WTC11 (cell line): Measurements from ENCODE around the gene HIC1. TPM values are rescaled to one million over a fixed set of nuclear protein-coding genes. Genes with fewer than 3 reads are reported as not detected.

Experiments used
- ATAC-seq: fragments of 200-7000 bp; cut with Tn5 transposase; 2 replicates; pipeline ENCODE4 v1.10.0; 2021; ENCODE audit warnings: mild to moderate bottlenecking, moderate library complexity
- CTCF ChIA-PET: fragments of 300-600 bp; sonication (Branson Sonifier 250); formaldehyde crosslinking; loops from one replicate; lab custom pipeline; 2021; ENCODE audit warnings: antibody characterized with exemption; lab: Charles Lee
- POLR2A ChIA-PET: fragments of 350-600 bp; sonication (Branson Sonifier 250); formaldehyde crosslinking; loops from one replicate; lab custom pipeline; 2021; ENCODE audit warnings: antibody characterized with exemption; lab: Charles Lee
- DNase-seq: peaks from one replicate; pipeline ENCODE4 v3.0.0; 2021; ENCODE audit warnings: low spot score
- H3K27ac Mint-ChIP-seq: 2 replicates; pipeline ENCODE4 v1.8.0; 2021; ENCODE audit warnings: mixed read lengths
- H3K27me3 Mint-ChIP-seq: 2 replicates; pipeline ENCODE4 v1.8.0; 2021; ENCODE audit warnings: low read depth, mild to moderate bottlenecking, moderate library complexity, mixed read lengths
- H3K36me3 Mint-ChIP-seq: 2 replicates; pipeline ENCODE4 v1.8.0; 2021; ENCODE audit warnings: mixed read lengths
- H3K4me1 Mint-ChIP-seq: 2 replicates; pipeline ENCODE4 v1.8.0; 2022; ENCODE audit warnings: mixed read lengths
- H3K4me3 Mint-ChIP-seq: 2 replicates; pipeline ENCODE4 v1.8.0; 2021; ENCODE audit warnings: mild to moderate bottlenecking, moderate library complexity, mixed read lengths
- H3K9me3 Mint-ChIP-seq: 2 replicates; pipeline ENCODE4 v1.8.0; 2021; ENCODE audit warnings: mixed read lengths
- ERG ChIP-seq: fragments of 250-450 bp; sonication (Bioruptor Pico); IDR thresholded peaks from 2 replicates; pipeline ENCODE4 v1.8.0; 2021; ENCODE audit warnings: mild to moderate bottlenecking
- NFYB ChIP-seq: sonication (generic); formaldehyde crosslinking; conservative IDR thresholded peaks from 2 replicates; pipeline ENCODE4 v1.8.0; 2022; ENCODE audit warnings: low read depth, missing genetic modification reagents
- SMAD3 ChIP-seq: sonication (generic); formaldehyde crosslinking; IDR thresholded peaks from 2 replicates; pipeline ENCODE4 v1.8.0; 2022; ENCODE audit warnings: missing genetic modification reagents, mild to moderate bottlenecking, borderline replicate concordance
- SP1 ChIP-seq: sonication (generic); formaldehyde crosslinking; conservative IDR thresholded peaks from 2 replicates; pipeline ENCODE4 v1.8.1; 2022; ENCODE audit warnings: missing genetic modification reagents
- USF2 ChIP-seq: sonication (generic); formaldehyde crosslinking; IDR thresholded peaks from 2 replicates; pipeline ENCODE4 v1.8.1; 2023; ENCODE audit warnings: mild to moderate bottlenecking, missing genetic modification reagents, moderate library complexity
- ZNF425 ChIP-seq: fragments of 250-450 bp; sonication (Bioruptor Pico); conservative IDR thresholded peaks from 2 replicates; pipeline ENCODE4 v1.9.0; 2021; ENCODE audit warnings: mild to moderate bottlenecking
- ZNF532 ChIP-seq: fragments of 250-450 bp; sonication (Bioruptor Pico); IDR thresholded peaks from 2 replicates; pipeline ENCODE4 v1.9.0; 2021; ENCODE audit warnings: mild to moderate bottlenecking, borderline replicate concordance
- ZNF671 ChIP-seq: fragments of 250-450 bp; sonication (Bioruptor Pico); IDR thresholded peaks from 2 replicates; pipeline ENCODE4 v1.8.0; 2021; ENCODE audit warnings: mild to moderate bottlenecking
- ZSCAN18 ChIP-seq: fragments of 250-450 bp; sonication (Bioruptor Pico); IDR thresholded peaks from 2 replicates; pipeline ENCODE4 v2.1.2; 2022; ENCODE audit warnings: mild to moderate bottlenecking, moderate library complexity
- total RNA-seq: library from RNA; stranded (reverse); gene quantifications from 3 replicates; pipeline ENCODE4 v1.2.3, GENCODE V29; 2021
- TF ChIP-seq, protein P1 (sequence below): sonication (generic); formaldehyde crosslinking; IDR thresholded peaks from 2 replicates; pipeline ENCODE4 v1.8.1; 2022; ENCODE audit warnings: mild to moderate bottlenecking, missing genetic modification reagents, moderate library complexity, borderline replicate concordance

Gene HIC1
- total RNA-seq, 1 experiment from 2014 or later, result 0.37 TPM

DNA sequence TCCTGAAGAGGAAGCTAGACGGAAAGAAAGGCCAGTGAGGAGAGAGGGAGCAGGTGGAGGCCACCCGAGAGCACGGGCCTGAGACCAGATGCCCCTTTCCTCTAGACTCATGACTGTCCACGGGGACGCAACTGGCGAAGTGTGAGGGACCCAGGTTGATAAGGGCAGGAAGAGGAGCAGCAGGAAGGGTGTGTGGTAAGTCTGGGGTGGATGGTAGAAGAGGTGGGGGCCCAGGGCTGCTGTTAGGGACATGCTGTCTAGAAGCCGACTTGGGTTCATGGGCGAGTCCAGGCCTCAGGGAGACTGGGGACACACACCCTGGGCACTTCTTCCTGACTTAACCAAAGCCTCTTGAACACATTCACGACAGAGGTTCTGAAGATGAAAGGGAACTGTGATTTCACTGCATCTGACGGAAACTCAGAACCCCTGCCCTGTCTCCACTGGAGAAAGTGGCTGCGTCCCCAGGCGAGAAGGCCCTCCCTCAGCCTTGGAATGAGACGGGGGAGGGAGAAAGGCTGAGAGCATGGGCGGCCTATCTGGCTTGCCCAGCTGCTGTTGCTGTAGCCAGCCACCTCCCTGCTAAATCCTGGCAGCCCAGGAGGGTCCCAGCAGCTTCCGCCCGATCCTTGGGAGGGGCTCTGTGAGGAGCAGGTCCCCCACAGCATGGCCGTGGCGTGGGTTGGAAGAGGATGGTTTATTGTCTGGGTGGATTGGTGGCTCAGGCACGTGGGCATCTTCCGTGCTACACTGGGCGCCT, 6.0 kb downstream of the HIC1 start (continued):
- TF ChIP-seq ZNF425 (CRISPR knock-in tag), result no peak
- no peak for TF ChIP-seq SMAD3 (CRISPR knock-in tag)

DNA sequence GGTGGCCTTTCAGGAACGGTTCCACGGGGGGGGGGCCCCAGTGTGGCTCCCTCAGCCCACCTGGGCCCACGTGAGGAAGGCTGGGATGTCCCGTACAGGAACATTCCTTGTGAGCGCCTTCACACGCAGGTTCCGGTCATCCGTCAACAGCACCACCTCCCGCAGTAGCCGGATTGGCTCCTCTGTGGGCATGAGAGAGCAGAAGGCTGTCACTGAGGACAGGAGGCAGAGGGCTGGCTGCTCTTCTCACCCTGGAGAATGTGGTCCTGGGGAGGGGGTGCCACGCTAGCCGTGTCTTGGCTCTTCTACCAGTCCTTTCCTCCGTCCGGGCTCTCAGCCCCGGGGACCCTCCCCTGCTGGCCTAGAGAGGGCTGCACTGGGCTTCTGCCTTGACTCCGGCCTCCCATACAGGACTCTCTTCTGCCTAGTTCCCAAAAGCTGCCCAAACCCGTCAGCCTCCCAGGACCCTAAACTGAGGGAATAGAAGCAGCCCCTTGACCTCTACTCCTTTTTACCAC, 6.6 kb downstream of the HIC1 start:
- POLR2A ChIA-PET, result no interaction called here
- TF ChIP-seq ZNF671 (CRISPR knock-in tag) (no peak), ERG (CRISPR knock-in tag) (no peak), SP1 (CRISPR knock-in tag) (no peak), NFYB (CRISPR knock-in tag) (no peak), USF2 (no peak)
- TF ChIP-seq, all 79 proteins: peak for 0
- peaks cover 42% of the 10 kb centered on the region for H3K27me3 Mint-ChIP-seq
- H3K27ac Mint-ChIP-seq, result no peak overlapping the region
- DNase-seq (no peak), ATAC-seq (no peak)
- H3K36me3 Mint-ChIP-seq, result peaks cover 3% of the 10 kb centered on the region
- peaks cover 36% of the 10 kb centered on the region for H3K4me1 Mint-ChIP-seq
- H3K9me3 Mint-ChIP-seq, result no peaks in the 10 kb centered on the region
- H3K4me3 Mint-ChIP-seq, result no peak overlapping the region
- CTCF ChIA-PET, result no interaction called here

- H3K27me3 Mint-ChIP-seq, result peaks cover 35% of the 10 kb centered on the region
- no peak for TF ChIP-seq ZNF532 (CRISPR knock-in tag)
- TF ChIP-seq ZSCAN18 (CRISPR knock-in tag), result no peak
- TF ChIP-seq, protein P1, sequence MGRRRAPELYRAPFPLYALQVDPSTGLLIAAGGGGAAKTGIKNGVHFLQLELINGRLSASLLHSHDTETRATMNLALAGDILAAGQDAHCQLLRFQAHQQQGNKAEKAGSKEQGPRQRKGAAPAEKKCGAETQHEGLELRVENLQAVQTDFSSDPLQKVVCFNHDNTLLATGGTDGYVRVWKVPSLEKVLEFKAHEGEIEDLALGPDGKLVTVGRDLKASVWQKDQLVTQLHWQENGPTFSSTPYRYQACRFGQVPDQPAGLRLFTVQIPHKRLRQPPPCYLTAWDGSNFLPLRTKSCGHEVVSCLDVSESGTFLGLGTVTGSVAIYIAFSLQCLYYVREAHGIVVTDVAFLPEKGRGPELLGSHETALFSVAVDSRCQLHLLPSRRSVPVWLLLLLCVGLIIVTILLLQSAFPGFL (CRISPR knock-in tag), result no peak
- CTCF ChIA-PET, result interaction anchor here (1.1 to 11.0 kb wide), 2 partner anchors 6 to 182 kb away, joined by 4 to 96 read pairs; partner anchors contain the start of gene HIC1
- DNase-seq, result no peak
- H3K9me3 Mint-ChIP-seq, result no peaks in the 10 kb centered on the region
- peak overlapping the region; percentile 37; the same call in 1 of the 2 replicates for H3K27ac Mint-ChIP-seq
- peaks cover 3% of the 10 kb centered on the region for H3K36me3 Mint-ChIP-seq
- POLR2A ChIA-PET, result no interaction called here
- ATAC-seq, result peak; percentile 1; the same call in 1 of the 2 replicates
- peaks cover 36% of the 10 kb centered on the region for H3K4me1 Mint-ChIP-seq
- H3K4me3 Mint-ChIP-seq, result no peak overlapping the region; the same call in 1 of the 2 replicates
These were observed 7.8 kb downstream of the HIC1 start for GRCh38 chr17:2062571-2063183.
